Right atrium auricular region (tissue), 2 donors: ENCODE data around the gene POU2F3. TPM values are rescaled to one million over a fixed set of nuclear protein-coding genes. Genes with fewer than 3 reads are reported as not detected.

ENCODE experiments used
- DNase-seq: peaks from one replicate; pipeline ENCODE4 v3.0.0-alpha.2; 2019; ENCODE audit warnings: low spot score
- H3K27ac ChIP-seq, 2 donors: fragments of 200-600 bp; sonication (generic); 1 replicate in 1 of 2; 2 replicates in 1 of 2; pipeline ENCODE4 v1.5.1; 2016 to 2019
- H3K27me3 ChIP-seq, 2 donors: fragments of 200-600 bp; sonication (generic); one replicate each; pipeline versions ENCODE4 v1.5.1 to v1.6.0; 2017 to 2019
- H3K36me3 ChIP-seq: fragments of 200-600 bp; sonication (generic); one replicate; pipeline ENCODE4 v1.5.1; 2016
- H3K4me1 ChIP-seq, 2 donors: fragments of 200-600 bp; sonication (generic); one replicate each; pipeline versions ENCODE4 v1.5.1 to v1.6.0; 2017 to 2019
- H3K4me3 ChIP-seq, 2 donors: fragments of 200-600 bp; sonication (generic); 1 replicate in 1 of 2; 2 replicates in 1 of 2; pipeline ENCODE4 v1.5.1; 2017 to 2019; ENCODE audit warnings: mild to moderate bottlenecking in 1 of 2, moderate library complexity in 1 of 2
- H3K9me3 ChIP-seq, 2 donors: fragments of 200-600 bp; sonication (generic); one replicate each; pipeline ENCODE4 v1.5.1; 2019
- total RNA-seq, 2 donors: library from RNA; depleted of rRNA; stranded (reverse); fragments of >200 nt; gene quantifications; one replicate each; pipeline ENCODE4 v1.1.0, GENCODE V29; 2016
- TF ChIP-seq, protein P1 (sequence below), 2 donors: fragments of 200-600 bp; sonication (generic); IDR thresholded peaks; one replicate each; pipeline ENCODE4 v1.5.1; 2019; ENCODE audit warnings: antibody characterized with exemption in 2 of 2

Gene POU2F3
- total RNA-seq, 2 donors from 2014 or later = not detected

DNA sequence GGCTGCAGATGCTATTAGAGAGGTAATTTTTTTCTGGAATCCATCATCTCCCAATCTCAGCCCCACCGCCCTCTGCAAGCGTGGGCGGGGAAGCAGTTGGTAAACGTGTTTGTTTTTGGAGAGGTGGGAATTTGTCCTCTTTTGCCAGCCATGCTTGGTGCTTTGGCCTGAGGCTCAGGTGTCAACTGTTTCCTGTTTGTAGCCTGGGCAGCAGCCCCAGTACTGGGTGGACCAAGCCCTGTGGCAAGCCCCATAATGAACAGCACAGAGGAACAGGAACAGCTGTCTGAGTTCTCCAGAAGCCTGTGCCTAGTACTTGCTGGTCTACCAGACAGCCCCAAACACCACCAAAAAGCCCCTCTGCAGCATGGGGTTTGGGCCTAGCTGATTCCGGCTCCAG lies 39.6 kb downstream of the POU2F3 start:
- no peak for DNase-seq
- Histone ChIP-seq H3K4me1 (peaks cover 2 to 24% of the 10 kb centered on the region in 2 donors), H3K4me3 (no peak overlapping the region), H3K27me3 (no peaks in the 10 kb centered on the region), H3K27ac (peak overlapping the region in 1 of 2 donors; percentile 52), H3K9me3 (no peaks in the 10 kb centered on the region), H3K36me3 (no peaks in the 10 kb centered on the region)
- TF ChIP-seq, protein P1, sequence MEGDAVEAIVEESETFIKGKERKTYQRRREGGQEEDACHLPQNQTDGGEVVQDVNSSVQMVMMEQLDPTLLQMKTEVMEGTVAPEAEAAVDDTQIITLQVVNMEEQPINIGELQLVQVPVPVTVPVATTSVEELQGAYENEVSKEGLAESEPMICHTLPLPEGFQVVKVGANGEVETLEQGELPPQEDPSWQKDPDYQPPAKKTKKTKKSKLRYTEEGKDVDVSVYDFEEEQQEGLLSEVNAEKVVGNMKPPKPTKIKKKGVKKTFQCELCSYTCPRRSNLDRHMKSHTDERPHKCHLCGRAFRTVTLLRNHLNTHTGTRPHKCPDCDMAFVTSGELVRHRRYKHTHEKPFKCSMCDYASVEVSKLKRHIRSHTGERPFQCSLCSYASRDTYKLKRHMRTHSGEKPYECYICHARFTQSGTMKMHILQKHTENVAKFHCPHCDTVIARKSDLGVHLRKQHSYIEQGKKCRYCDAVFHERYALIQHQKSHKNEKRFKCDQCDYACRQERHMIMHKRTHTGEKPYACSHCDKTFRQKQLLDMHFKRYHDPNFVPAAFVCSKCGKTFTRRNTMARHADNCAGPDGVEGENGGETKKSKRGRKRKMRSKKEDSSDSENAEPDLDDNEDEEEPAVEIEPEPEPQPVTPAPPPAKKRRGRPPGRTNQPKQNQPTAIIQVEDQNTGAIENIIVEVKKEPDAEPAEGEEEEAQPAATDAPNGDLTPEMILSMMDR (IDR thresholded peaks at IDR 0.05) = no peak

DNA sequence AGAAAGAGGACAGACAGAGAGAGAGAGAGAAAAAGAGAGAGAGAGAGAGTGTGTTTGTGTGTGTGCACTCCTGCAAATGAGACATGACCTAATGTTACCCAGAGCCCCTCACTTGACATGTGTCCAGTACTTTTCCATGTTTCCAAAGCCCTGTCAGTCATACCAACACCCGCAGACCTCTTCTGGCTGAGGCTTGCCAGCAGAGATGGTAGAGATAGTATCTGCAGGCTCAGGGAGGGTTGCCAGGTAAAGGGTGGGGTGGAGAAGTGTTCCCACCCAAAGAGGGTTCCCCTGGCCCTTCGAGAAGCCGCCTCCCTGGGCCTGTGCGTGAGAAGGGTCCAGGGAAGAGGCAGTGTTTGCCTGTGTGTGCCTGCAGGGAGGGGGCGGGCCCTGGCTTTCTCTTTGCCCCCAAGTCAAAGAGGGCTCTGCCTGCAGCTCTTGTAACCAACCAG lies 40.7 kb downstream of the POU2F3 start:
- DNase-seq = no peak
- no peaks in the 10 kb centered on the region for H3K36me3 ChIP-seq
- H3K9me3 ChIP-seq = no peaks in the 10 kb centered on the region
- H3K4me1 ChIP-seq = peaks cover 2 to 24% of the 10 kb centered on the region in 2 donors
- TF ChIP-seq, protein P1 (IDR thresholded peaks at IDR 0.05) = no peak
- H3K27ac ChIP-seq = peak overlapping the region; percentile 35 to 52
- H3K27me3 ChIP-seq = no peaks in the 10 kb centered on the region
- no peak overlapping the region for H3K4me3 ChIP-seq

DNA sequence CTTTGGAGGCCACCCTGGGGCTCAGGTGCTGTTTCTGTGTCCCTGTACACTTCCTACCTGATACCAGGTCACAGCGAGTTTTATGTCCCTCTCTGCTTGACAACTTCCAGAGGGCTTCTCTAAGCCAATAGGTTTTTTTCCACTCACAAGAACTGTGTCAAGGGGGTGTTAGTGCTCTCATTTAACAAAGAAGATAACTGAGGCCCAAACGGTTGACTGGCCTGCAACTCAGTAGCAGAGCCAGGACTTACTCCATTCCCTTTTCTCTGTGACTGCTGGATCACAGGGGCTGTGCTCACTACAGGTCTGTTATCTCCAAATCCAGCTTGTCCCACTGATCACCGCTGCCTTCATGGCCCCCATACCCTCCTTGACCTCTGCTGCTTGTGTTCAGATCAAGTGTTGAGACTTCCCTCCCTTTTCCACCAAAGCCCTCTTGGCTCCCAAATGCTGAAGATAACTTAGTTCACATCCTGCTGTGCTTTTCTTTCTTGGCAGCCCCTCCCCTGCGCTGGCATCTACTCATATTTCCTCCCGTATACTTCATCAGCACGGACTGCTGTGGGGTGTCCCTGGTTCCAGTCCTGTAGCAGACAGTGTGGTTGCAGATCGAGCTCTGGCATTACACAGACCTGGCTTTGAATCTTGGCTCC lies 41.3 kb downstream of the POU2F3 start:
- no peaks in the 10 kb centered on the region for H3K36me3 ChIP-seq
- peak overlapping the region; percentile 35 to 52 for H3K27ac ChIP-seq
- H3K27me3 ChIP-seq = no peaks in the 10 kb centered on the region
- TF ChIP-seq, protein P1 (IDR thresholded peaks at IDR 0.05) = no peak
- no peak overlapping the region for H3K4me3 ChIP-seq
- no peak for DNase-seq
- peaks cover 2 to 24% of the 10 kb centered on the region in 2 donors for H3K4me1 ChIP-seq
- H3K9me3 ChIP-seq = no peaks in the 10 kb centered on the region

- H3K27me3 ChIP-seq = no peaks in the 10 kb centered on the region
Measured at GRCh38 chr11:120283124-120283523, 43.2 kb downstream of the POU2F3 start.

GRCh38 chr11:120284272-120284671 lies 44.3 kb downstream of the POU2F3 start:
- DNase-seq = no peak
- H3K36me3 ChIP-seq = no peaks in the 10 kb centered on the region
- no peaks in the 10 kb centered on the region for H3K27me3 ChIP-seq
- no peak overlapping the region for H3K4me3 ChIP-seq
- TF ChIP-seq, protein P1 (IDR thresholded peaks at IDR 0.05) = no peak
- peaks cover 2 to 24% of the 10 kb centered on the region in 2 donors for H3K4me1 ChIP-seq
- no peaks in the 10 kb centered on the region for H3K9me3 ChIP-seq
- H3K27ac ChIP-seq = no peak overlapping the region

More at GRCh38 chr11:120283124-120283523, 43.2 kb downstream of the POU2F3 start:
- Histone ChIP-seq H3K9me3 (no peaks in the 10 kb centered on the region), H3K4me3 (no peak overlapping the region), H3K4me1 (peaks cover 2 to 24% of the 10 kb centered on the region in 2 donors), H3K36me3 (no peaks in the 10 kb centered on the region), H3K27ac (no peak overlapping the region)
- TF ChIP-seq, protein P1 (IDR thresholded peaks at IDR 0.05) = no peak
- DNase-seq = no peak

GRCh38 chr11:120285256-120285655 lies 45.3 kb downstream of the POU2F3 start:
- TF ChIP-seq, protein P1 (IDR thresholded peaks at IDR 0.05) = no peak
- no peak overlapping the region for H3K4me3 ChIP-seq
- H3K9me3 ChIP-seq = no peaks in the 10 kb centered on the region
- H3K36me3 ChIP-seq = no peaks in the 10 kb centered on the region
- no peak overlapping the region for H3K27ac ChIP-seq
- DNase-seq = no peak
- peaks cover 0 to 17% of the 10 kb centered on the region in 2 donors for H3K4me1 ChIP-seq
- H3K27me3 ChIP-seq = no peaks in the 10 kb centered on the region
